GM23248 (cell line): Measurements from ENCODE around the gene MRPL57.

Experiments used
- EZH2 ChIP-seq: fragments of 200-600 bp; sonication (generic); IDR thresholded peaks from 2 replicates; pipeline ENCODE4 v1.6.1; 2018; ENCODE audit warnings: antibody characterized with exemption, mild to moderate bottlenecking; ENCODE audit not compliant: insufficient read depth, poor library complexity, severe bottlenecking
- EZH2phosphoT487 ChIP-seq: fragments of 200-600 bp; sonication (generic); IDR thresholded peaks from 2 replicates; pipeline ENCODE4 v1.6.1; 2018; ENCODE audit warnings: antibody characterized with exemption, moderate library complexity, mild to moderate bottlenecking, low read depth; ENCODE audit not compliant: insufficient read depth

- TF ChIP-seq EZH2, result no peak
- no peak for TF ChIP-seq EZH2phosphoT487
Observed at GRCh38 chr13:21221268-21221667, 44.8 kb downstream of the MRPL57 start.
